CD4-positive, CD25-positive, alpha-beta regulatory T cell (primary cell): ENCODE measurements around the gene ACE2. TPM values are rescaled to one million over a fixed set of nuclear protein-coding genes. Genes with fewer than 3 reads are reported as not detected.

Experiments used
- ATAC-seq, 2 donors: fragments of 150-1000 bp; cut with Tn5 transposase; one replicate each; pipeline ENCODE4 v1.10.0; 2021; ENCODE audit warnings: low read depth in 2 of 2, moderate number of reproducible peaks in 2 of 2, moderate library complexity in 1 of 2
- DNase-seq, 3 donors: peaks; one replicate each; pipeline versions ENCODE4 v3.0.0 to v3.0.0-alpha.2; 2012 to 2022; ENCODE audit warnings: mixed read lengths in 1 of 3
- H3K27ac ChIP-seq: one replicate; pipeline ENCODE4 v1.7.0; 2013; ENCODE audit warnings: mild to moderate bottlenecking, low read length; ENCODE audit not compliant: insufficient read depth, poor library complexity, severe bottlenecking
- H3K27me3 ChIP-seq: one replicate; pipeline ENCODE4 v1.7.0; 2013; ENCODE audit warnings: low read length; ENCODE audit not compliant: control insufficient read depth, insufficient read depth
- H3K36me3 ChIP-seq: one replicate; pipeline ENCODE4 v1.7.0; 2013; ENCODE audit warnings: mild to moderate bottlenecking, low read length, moderate library complexity; ENCODE audit not compliant: control insufficient read depth, insufficient read depth
- H3K4me1 ChIP-seq: 2 replicates; pipeline ENCODE4 v1.7.0; 2013; ENCODE audit warnings: mild to moderate bottlenecking, low read length; ENCODE audit not compliant: insufficient read depth, control insufficient read depth, poor library complexity, severe bottlenecking
- H3K4me3 ChIP-seq: one replicate; pipeline ENCODE4 v1.7.0; 2013; ENCODE audit warnings: low read depth, mild to moderate bottlenecking, low read length, moderate library complexity
- H3K9me3 ChIP-seq, 2 experiments: 1 replicate in 1 of 2; 2 replicates in 1 of 2; pipeline ENCODE4 v1.7.0; 2013; ENCODE audit warnings: low read length in 2 of 2, mild to moderate bottlenecking in 1 of 2, moderate library complexity in 1 of 2; ENCODE audit not compliant: control insufficient read depth in 2 of 2
- H3K27ac Mint-ChIP-seq, 3 donors: one replicate each; pipeline ENCODE4 v1.8.0; 2020 to 2022; ENCODE audit warnings: mild to moderate bottlenecking in 3 of 3, mixed read lengths in 3 of 3, moderate library complexity in 2 of 3
- H3K27me3 Mint-ChIP-seq: one replicate; pipeline ENCODE4 v1.8.0; 2022; ENCODE audit warnings: mild to moderate bottlenecking, mixed read lengths
- H3K36me3 Mint-ChIP-seq: one replicate; pipeline ENCODE4 v1.8.0; 2020; ENCODE audit warnings: mixed read lengths
- H3K4me1 Mint-ChIP-seq, 4 donors: one replicate each; pipeline ENCODE4 v1.8.0; 2020 to 2022; ENCODE audit warnings: mixed read lengths in 4 of 4, mild to moderate bottlenecking in 1 of 4
- H3K4me3 Mint-ChIP-seq, 4 donors: one replicate each; pipeline ENCODE4 v1.8.0; 2020 to 2022; ENCODE audit warnings: mild to moderate bottlenecking in 4 of 4, mixed read lengths in 4 of 4, moderate library complexity in 3 of 4
- H3K9me3 Mint-ChIP-seq, 7 donors: one replicate each; pipeline ENCODE4 v1.8.0; 2020 to 2022; ENCODE audit warnings: mixed read lengths in 7 of 7, mild to moderate bottlenecking in 3 of 7, moderate library complexity in 2 of 7
- polyA plus RNA-seq, 4 donors: library from polyadenylated mRNA; unstranded; fragments of 300-500 nt; fragmentation: Illumina TruSeq; gene quantifications; one replicate each; pipeline ENCODE4 v1.2.3, GENCODE V29; 2021
- total RNA-seq: library from RNA; stranded (reverse); gene quantifications from one replicate; pipeline ENCODE4 v1.2.3, GENCODE V29; 2022

Gene ACE2
- total and polyA plus RNA-seq, 5 donors from 2014 or later: not detected

DNA sequence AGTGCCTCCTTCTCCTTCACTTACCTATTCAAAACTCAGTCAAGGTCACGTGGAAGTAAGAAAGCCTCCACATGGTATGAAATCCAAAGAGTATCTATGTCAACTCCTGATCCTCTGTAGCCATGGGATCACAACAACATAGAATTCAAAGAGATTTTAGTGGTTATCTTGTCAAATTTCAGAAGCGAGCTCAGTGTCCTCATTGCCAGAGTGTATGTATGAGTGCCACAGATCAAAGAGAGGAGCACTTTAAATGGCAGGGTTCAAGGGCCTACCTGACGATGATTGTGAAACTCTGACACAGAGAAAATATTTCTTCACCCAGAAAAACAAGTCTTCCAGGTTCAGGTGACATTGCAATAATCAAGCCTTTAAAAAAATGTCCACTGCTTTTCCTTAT lies 1.2 kb upstream of the ACE2 start:
- Mint-ChIP-seq H3K4me1 (no peaks in the 10 kb centered on the region), H3K9me3 (peaks cover 0 to 3% (median 0%) of the 10 kb centered on the region in 7 donors), H3K36me3 (no peaks in the 10 kb centered on the region), H3K27me3 (no peaks in the 10 kb centered on the region), H3K27ac (peak overlapping the region in 1 of 3 donors; percentile 53), H3K4me3 (no peak overlapping the region)
- H3K4me3 ChIP-seq: no peak overlapping the region
- no peaks in the 10 kb centered on the region for H3K27me3 ChIP-seq
- no peaks in the 10 kb centered on the region for H3K36me3 ChIP-seq
- no peak for ATAC-seq
- no peaks in the 10 kb centered on the region for H3K4me1 ChIP-seq
- no peak for DNase-seq
- no peaks in the 10 kb centered on the region for H3K9me3 ChIP-seq
- no peak overlapping the region for H3K27ac ChIP-seq

DNA sequence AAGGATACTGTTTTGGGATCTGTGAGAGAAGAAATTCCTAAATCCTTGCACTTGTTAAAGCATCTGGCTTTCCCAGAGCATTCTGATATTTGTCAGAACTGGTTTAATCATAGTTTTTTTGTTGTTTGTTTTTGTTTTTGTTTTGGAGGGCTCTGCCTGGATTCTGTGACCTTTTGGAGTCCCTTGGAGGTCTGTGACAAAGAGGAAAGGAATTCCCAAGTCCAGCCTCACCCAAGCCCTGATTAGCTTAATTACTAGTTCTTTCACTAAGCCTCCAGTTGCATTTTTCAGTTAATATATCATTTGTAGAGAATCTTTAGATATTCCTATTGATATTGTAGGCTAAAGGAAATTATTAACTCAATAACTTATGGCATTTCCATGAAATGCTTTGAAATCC lies 711 bp downstream of the ACE2 start:
- no peak overlapping the region for H3K4me3 ChIP-seq
- Mint-ChIP-seq H3K4me1 (no peaks in the 10 kb centered on the region), H3K9me3 (peaks cover 0 to 3% (median 0%) of the 10 kb centered on the region in 7 donors), H3K27ac (no peak overlapping the region), H3K4me3 (no peak overlapping the region), H3K36me3 (no peaks in the 10 kb centered on the region), H3K27me3 (no peaks in the 10 kb centered on the region)
- H3K4me1 ChIP-seq: no peaks in the 10 kb centered on the region
- no peak for ATAC-seq
- no peaks in the 10 kb centered on the region for H3K27me3 ChIP-seq
- no peaks in the 10 kb centered on the region for H3K9me3 ChIP-seq
- no peaks in the 10 kb centered on the region for H3K36me3 ChIP-seq
- no peak for DNase-seq
- H3K27ac ChIP-seq: no peak overlapping the region

DNA sequence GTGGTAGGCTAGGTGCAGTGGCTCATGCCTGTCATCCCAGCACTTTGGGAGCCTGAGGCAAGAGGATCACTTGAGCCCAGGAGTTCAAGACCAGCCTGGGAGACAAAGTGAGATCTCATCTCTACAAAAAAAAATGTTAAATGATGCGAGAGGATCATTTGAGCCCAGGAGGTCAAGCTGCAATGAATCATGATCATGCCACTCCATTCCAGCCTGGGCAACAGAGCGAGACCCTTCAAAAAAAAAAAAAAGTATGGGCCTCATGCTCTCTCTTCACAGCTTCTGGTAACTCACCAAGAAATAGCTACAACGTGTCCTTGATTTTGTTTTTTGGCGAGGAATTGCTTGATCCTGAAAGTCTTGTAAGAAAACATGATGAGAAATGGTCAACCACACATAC lies 1.3 kb downstream of the ACE2 start:
- no peak for DNase-seq
- no peak for ATAC-seq
- Mint-ChIP-seq H3K27ac (no peak overlapping the region), H3K4me3 (no peak overlapping the region), H3K27me3 (no peaks in the 10 kb centered on the region), H3K4me1 (no peaks in the 10 kb centered on the region), H3K9me3 (peaks cover 0 to 3% (median 0%) of the 10 kb centered on the region in 7 donors), H3K36me3 (no peaks in the 10 kb centered on the region)
- Histone ChIP-seq H3K27me3 (no peaks in the 10 kb centered on the region), H3K27ac (no peak overlapping the region), H3K9me3 (no peaks in the 10 kb centered on the region), H3K36me3 (no peaks in the 10 kb centered on the region), H3K4me3 (no peak overlapping the region), H3K4me1 (no peaks in the 10 kb centered on the region)

DNA sequence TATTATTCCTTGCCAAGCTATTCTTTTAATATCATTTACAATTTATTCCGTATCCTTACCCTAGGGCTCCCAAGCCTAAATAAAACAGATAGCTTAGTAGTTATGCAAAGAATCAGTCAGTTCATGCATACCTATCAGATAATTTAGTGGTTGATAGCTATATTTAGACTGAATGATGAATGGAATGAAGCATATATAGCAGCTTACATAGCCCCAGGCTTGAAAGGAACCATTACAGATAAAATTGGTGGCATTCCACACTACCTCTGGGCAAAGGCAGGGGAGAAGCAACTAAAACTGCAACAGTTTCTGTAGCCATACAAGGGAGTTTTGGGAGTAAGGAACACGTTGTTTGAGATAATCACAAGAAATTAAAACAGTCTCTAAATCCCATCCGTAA lies 2.7 kb downstream of the ACE2 start:
- Mint-ChIP-seq H3K36me3 (no peaks in the 10 kb centered on the region), H3K4me1 (no peaks in the 10 kb centered on the region), H3K9me3 (peaks cover 0 to 3% (median 0%) of the 10 kb centered on the region in 7 donors), H3K27ac (no peak overlapping the region), H3K4me3 (no peak overlapping the region), H3K27me3 (no peaks in the 10 kb centered on the region)
- ATAC-seq (no peak), DNase-seq (no peak)
- Histone ChIP-seq H3K36me3 (no peaks in the 10 kb centered on the region), H3K27me3 (no peaks in the 10 kb centered on the region), H3K4me1 (no peaks in the 10 kb centered on the region), H3K9me3 (no peaks in the 10 kb centered on the region), H3K4me3 (no peak overlapping the region), H3K27ac (no peak overlapping the region)

DNA sequence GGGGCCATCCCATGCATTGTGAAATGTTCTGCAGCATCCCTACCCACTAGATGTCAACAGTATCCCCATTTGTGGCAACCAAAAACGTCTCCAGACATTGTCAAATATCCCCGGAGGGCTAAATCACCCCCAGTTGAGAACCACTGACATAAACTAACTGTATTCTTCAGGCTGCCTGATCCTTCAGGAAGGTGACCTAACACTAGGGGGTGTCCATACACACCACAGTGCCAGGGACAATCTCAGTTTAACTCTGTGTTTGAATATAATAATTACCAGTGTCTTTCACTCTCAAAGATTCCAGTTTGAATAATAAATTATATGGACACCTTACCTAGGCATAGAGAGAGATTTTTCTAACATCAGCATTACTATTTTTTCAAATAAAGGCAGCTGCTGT lies 6.4 kb downstream of the ACE2 start:
- peaks cover 0 to 1% (median 0%) of the 10 kb centered on the region in 7 donors for H3K9me3 Mint-ChIP-seq
- H3K36me3 Mint-ChIP-seq: no peaks in the 10 kb centered on the region
- H3K9me3 ChIP-seq: no peaks in the 10 kb centered on the region
- H3K27me3 ChIP-seq: no peaks in the 10 kb centered on the region
- ATAC-seq (no peak), DNase-seq (no peak)
- H3K4me3 Mint-ChIP-seq: no peak overlapping the region
- H3K4me3 ChIP-seq: no peak overlapping the region
- H3K27ac Mint-ChIP-seq: no peak overlapping the region
- no peaks in the 10 kb centered on the region for H3K4me1 ChIP-seq
- no peak overlapping the region for H3K27ac ChIP-seq
- no peaks in the 10 kb centered on the region for H3K4me1 Mint-ChIP-seq
- H3K36me3 ChIP-seq: no peaks in the 10 kb centered on the region
- no peaks in the 10 kb centered on the region for H3K27me3 Mint-ChIP-seq

DNA sequence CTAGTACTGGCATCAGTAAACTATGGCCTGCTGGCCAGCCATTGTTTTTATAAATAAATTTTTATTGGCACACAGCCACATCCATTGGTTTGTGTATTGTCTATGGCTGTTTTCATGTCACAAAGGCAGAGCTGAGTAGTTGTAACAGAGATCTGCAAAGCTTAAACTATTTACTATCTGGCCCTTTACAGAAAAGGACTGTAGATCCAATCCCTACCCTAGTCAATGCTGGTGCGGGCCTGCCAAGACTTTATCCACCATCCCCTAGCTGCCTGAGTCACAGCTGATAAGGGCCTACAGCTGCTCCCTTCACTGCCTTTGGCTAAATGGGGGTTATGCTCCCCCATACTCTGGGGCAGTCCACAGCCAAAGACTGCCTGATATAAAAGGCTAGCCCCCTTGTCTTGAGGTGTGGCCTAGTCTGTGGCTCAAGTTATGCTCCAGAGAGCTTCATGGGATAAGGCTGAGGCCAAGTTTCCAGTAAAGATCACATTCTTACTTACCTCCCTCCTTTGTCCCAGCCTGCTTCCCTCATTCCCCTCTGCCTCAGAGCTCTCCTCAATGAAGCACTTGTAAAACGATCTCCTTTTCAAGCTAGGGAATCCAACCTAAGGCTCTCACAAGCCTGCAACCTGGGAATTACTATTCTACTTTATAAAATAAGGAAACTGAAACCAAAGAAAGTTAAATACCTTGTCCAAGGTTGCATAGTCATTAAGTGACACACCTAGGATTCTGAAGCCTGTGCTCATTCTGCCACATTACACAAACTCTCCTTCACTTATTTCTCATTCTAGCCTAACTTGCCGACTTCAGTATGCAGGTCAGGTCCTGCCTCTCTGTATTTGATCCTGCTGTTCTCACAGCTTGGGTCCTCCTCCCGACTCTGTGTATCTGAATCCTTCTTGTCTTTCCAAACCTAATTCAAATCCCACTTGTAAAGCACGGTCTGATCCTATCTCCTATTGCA lies 20.7 kb downstream of the ACE2 start:
- H3K36me3 ChIP-seq: no peaks in the 10 kb centered on the region
- H3K4me1 Mint-ChIP-seq: no peaks in the 10 kb centered on the region
- no peak overlapping the region for H3K4me3 ChIP-seq
- no peaks in the 10 kb centered on the region for H3K4me1 ChIP-seq
- no peaks in the 10 kb centered on the region for H3K36me3 Mint-ChIP-seq
- H3K27me3 Mint-ChIP-seq: no peaks in the 10 kb centered on the region
- no peak overlapping the region for H3K4me3 Mint-ChIP-seq
- no peaks in the 10 kb centered on the region for H3K9me3 ChIP-seq
- no peak for DNase-seq
- ATAC-seq: no peak
- H3K27ac Mint-ChIP-seq: no peak overlapping the region
- no peaks in the 10 kb centered on the region for H3K27me3 ChIP-seq
- H3K9me3 Mint-ChIP-seq: peaks cover 0 to 2% (median 0%) of the 10 kb centered on the region in 7 donors
- no peak overlapping the region for H3K27ac ChIP-seq

DNA sequence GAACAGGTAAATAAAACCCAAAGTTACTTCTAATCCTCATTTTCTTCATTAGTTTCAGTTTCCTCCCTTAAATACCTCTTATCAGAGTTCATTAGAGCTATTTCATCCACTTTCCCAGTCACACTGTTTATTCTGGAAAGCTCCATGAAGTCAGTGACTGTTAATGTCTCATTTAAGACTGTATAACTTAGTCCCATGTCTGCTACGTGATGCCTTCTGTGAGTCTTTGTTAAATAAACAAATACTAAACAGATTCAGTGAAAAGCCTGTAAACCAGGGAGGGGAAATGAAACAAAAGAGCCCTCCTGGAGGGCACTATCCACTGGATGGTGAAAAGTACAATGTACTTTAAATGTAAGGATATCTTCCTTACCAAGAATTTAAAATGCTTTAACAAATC lies 24.7 kb downstream of the ACE2 start:
- Histone ChIP-seq H3K27me3 (no peaks in the 10 kb centered on the region), H3K36me3 (no peaks in the 10 kb centered on the region), H3K9me3 (no peaks in the 10 kb centered on the region), H3K4me1 (no peaks in the 10 kb centered on the region), H3K27ac (no peak overlapping the region), H3K4me3 (no peak overlapping the region)
- DNase-seq: no peak
- Mint-ChIP-seq H3K9me3 (peaks cover 0 to 2% (median 0%) of the 10 kb centered on the region in 7 donors), H3K4me1 (no peaks in the 10 kb centered on the region), H3K36me3 (no peaks in the 10 kb centered on the region), H3K27me3 (no peaks in the 10 kb centered on the region), H3K4me3 (no peak overlapping the region), H3K27ac (no peak overlapping the region)
- ATAC-seq: no peak

DNA sequence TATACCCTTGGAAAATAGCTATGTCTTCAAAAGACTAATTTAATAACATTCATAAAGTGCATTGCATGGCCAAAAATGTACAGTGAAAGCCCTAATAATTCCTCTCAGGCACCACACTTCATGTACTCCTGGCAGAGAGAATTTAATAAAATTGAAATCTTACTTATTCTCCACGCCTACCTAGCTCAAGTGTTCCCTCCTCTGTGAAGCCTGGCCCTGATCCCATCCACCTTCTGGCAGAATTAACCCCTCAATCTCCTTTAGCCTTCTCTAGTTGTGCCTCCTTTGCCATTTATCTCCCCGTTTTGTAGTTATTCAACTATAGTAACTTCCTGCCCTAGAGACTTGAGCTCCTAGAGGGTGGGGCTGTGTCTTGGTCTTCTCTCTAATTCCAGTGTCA lies 26.7 kb downstream of the ACE2 start:
- no peak overlapping the region for H3K4me3 Mint-ChIP-seq
- no peak for DNase-seq
- Histone ChIP-seq H3K36me3 (no peaks in the 10 kb centered on the region), H3K27ac (no peak overlapping the region), H3K4me1 (no peaks in the 10 kb centered on the region), H3K27me3 (no peaks in the 10 kb centered on the region), H3K9me3 (no peaks in the 10 kb centered on the region), H3K4me3 (no peak overlapping the region)
- no peak for ATAC-seq
- H3K4me1 Mint-ChIP-seq: no peaks in the 10 kb centered on the region
- no peaks in the 10 kb centered on the region for H3K27me3 Mint-ChIP-seq
- H3K36me3 Mint-ChIP-seq: no peaks in the 10 kb centered on the region
- H3K9me3 Mint-ChIP-seq: peaks cover 0 to 2% (median 0%) of the 10 kb centered on the region in 7 donors
- no peak overlapping the region for H3K27ac Mint-ChIP-seq
